ENCODE data around the gene GYS2. TPM values are rescaled to one million over a fixed set of nuclear protein-coding genes. Genes with fewer than 3 reads are reported as not detected.

The GYS2 gene
- total RNA-seq, 5 donors from 2014 or later (not counting 1 experiment from before 2014, with no cell fraction given) = 0.23 to 0.40 (median 0.28) TPM; not detected in 2

- CTCF ChIA-PET = no interaction called here
- Mint-ChIP-seq H3K27ac (no peak overlapping the region), H3K4me3 (no peak overlapping the region), H3K36me3 (no peaks in the 10 kb centered on the region), H3K4me1 (no peaks in the 10 kb centered on the region), H3K9me3 (no peaks in the 10 kb centered on the region), H3K27me3 (peaks cover 0 to 4% of the 10 kb centered on the region in 2 donors)
- ATAC-seq (replicated peaks in 1 of 4) (no peak), DNase-seq (no peak)
- Histone ChIP-seq H3K4me1 (ENCODE audit: control insufficient read depth in 1 of 2, extremely low read depth in 1 of 2, insufficient read depth in 2 of 2, low read length in 2 of 2) (no peaks in the 10 kb centered on the region), H3K36me3 (ENCODE audit: control insufficient read depth in 2 of 2, extremely low read depth in 1 of 2, insufficient read depth in 1 of 2, low read length in 1 of 2) (no peaks in the 10 kb centered on the region), H3K27ac (ENCODE audit: low read length) (no peak overlapping the region), H3K4me3 (ENCODE audit: control insufficient read depth in 1 of 2, extremely low read depth in 1 of 2, low read length in 1 of 2) (no peak overlapping the region), H3K27me3 (replicated peaks in 1 of 2; ENCODE audit: control insufficient read depth in 2 of 2, extremely low read depth in 1 of 2, insufficient read depth in 2 of 2, low read length in 1 of 2) (no peaks in the 10 kb centered on the region), H3K9me3 (no peaks in the 10 kb centered on the region)
- WGBS (ENCODE audit: insufficient coverage) = no CpG with 5 or more reads among the region's 2 CpGs
- POLR2A ChIA-PET = no interaction called here
Measured at GRCh38 chr12:21545557-21545956, 59.1 kb downstream of the GYS2 start.

- Mint-ChIP-seq H3K4me1 (no peaks in the 10 kb centered on the region), H3K27ac (no peak overlapping the region), H3K4me3 (no peak overlapping the region), H3K9me3 (no peaks in the 10 kb centered on the region), H3K27me3 (peaks cover 0 to 4% of the 10 kb centered on the region in 2 donors), H3K36me3 (no peaks in the 10 kb centered on the region)
- no peaks in the 10 kb centered on the region for H3K36me3 ChIP-seq (ENCODE audit: control insufficient read depth in 2 of 2, extremely low read depth in 1 of 2, insufficient read depth in 1 of 2, low read length in 1 of 2)
- CTCF ChIA-PET = no interaction called here
- H3K4me3 ChIP-seq (ENCODE audit: control insufficient read depth in 1 of 2, extremely low read depth in 1 of 2, low read length in 1 of 2) = no peak overlapping the region
- DNase-seq (no peak), ATAC-seq (replicated peaks in 1 of 4) (no peak)
- H3K27me3 ChIP-seq (replicated peaks in 1 of 2; ENCODE audit: control insufficient read depth in 2 of 2, extremely low read depth in 1 of 2, insufficient read depth in 2 of 2, low read length in 1 of 2) = no peaks in the 10 kb centered on the region
- no peak overlapping the region for H3K27ac ChIP-seq (ENCODE audit: low read length)
- POLR2A ChIA-PET = no interaction called here
- H3K4me1 ChIP-seq (ENCODE audit: control insufficient read depth in 1 of 2, extremely low read depth in 1 of 2, insufficient read depth in 2 of 2, low read length in 2 of 2) = no peaks in the 10 kb centered on the region
- no peaks in the 10 kb centered on the region for H3K9me3 ChIP-seq
Measured at GRCh38 chr12:21543151-21543550, 61.5 kb downstream of the GYS2 start.

GRCh38 chr12:21542403-21542802 is 62.2 kb downstream of the GYS2 start:
- Histone ChIP-seq H3K4me3 (ENCODE audit: control insufficient read depth in 1 of 2, extremely low read depth in 1 of 2, low read length in 1 of 2) (no peak overlapping the region), H3K36me3 (ENCODE audit: control insufficient read depth in 2 of 2, extremely low read depth in 1 of 2, insufficient read depth in 1 of 2, low read length in 1 of 2) (no peaks in the 10 kb centered on the region), H3K27me3 (replicated peaks in 1 of 2; ENCODE audit: control insufficient read depth in 2 of 2, extremely low read depth in 1 of 2, insufficient read depth in 2 of 2, low read length in 1 of 2) (no peaks in the 10 kb centered on the region), H3K27ac (ENCODE audit: low read length) (no peak overlapping the region), H3K4me1 (ENCODE audit: control insufficient read depth in 1 of 2, extremely low read depth in 1 of 2, insufficient read depth in 2 of 2, low read length in 2 of 2) (no peaks in the 10 kb centered on the region), H3K9me3 (no peaks in the 10 kb centered on the region)
- POLR2A ChIA-PET = no interaction called here
- Mint-ChIP-seq H3K27me3 (peaks cover 0 to 4% of the 10 kb centered on the region in 2 donors), H3K4me1 (no peaks in the 10 kb centered on the region), H3K4me3 (no peak overlapping the region), H3K27ac (no peak overlapping the region), H3K36me3 (no peaks in the 10 kb centered on the region), H3K9me3 (no peaks in the 10 kb centered on the region)
- WGBS (ENCODE audit: insufficient coverage) = 46% methylated on average over 4 of the region's 5 CpGs
- no peak for DNase-seq
- no peak for ATAC-seq (replicated peaks in 1 of 4)
- CTCF ChIA-PET = no interaction called here

GRCh38 chr12:21541773-21542172 is 62.9 kb downstream of the GYS2 start:
- no peak for ATAC-seq (replicated peaks in 1 of 4)
- H3K27ac Mint-ChIP-seq = no peak overlapping the region
- no peak overlapping the region for H3K4me3 Mint-ChIP-seq
- H3K4me1 Mint-ChIP-seq = no peaks in the 10 kb centered on the region
- Histone ChIP-seq H3K4me3 (ENCODE audit: control insufficient read depth in 1 of 2, extremely low read depth in 1 of 2, low read length in 1 of 2) (no peak overlapping the region), H3K36me3 (ENCODE audit: control insufficient read depth in 2 of 2, extremely low read depth in 1 of 2, insufficient read depth in 1 of 2, low read length in 1 of 2) (no peaks in the 10 kb centered on the region), H3K27ac (ENCODE audit: low read length) (no peak overlapping the region), H3K9me3 (no peaks in the 10 kb centered on the region), H3K4me1 (ENCODE audit: control insufficient read depth in 1 of 2, extremely low read depth in 1 of 2, insufficient read depth in 2 of 2, low read length in 2 of 2) (no peaks in the 10 kb centered on the region), H3K27me3 (replicated peaks in 1 of 2; ENCODE audit: control insufficient read depth in 2 of 2, extremely low read depth in 1 of 2, insufficient read depth in 2 of 2, low read length in 1 of 2) (no peaks in the 10 kb centered on the region)
- H3K36me3 Mint-ChIP-seq = no peaks in the 10 kb centered on the region
- DNase-seq = no peak
- ChIA-PET POLR2A (no interaction called here), CTCF (no interaction called here)
- H3K27me3 Mint-ChIP-seq = peaks cover 0 to 4% of the 10 kb centered on the region in 2 donors
- WGBS (ENCODE audit: insufficient coverage) = 90% methylated on average over 2 of the region's 6 CpGs
- H3K9me3 Mint-ChIP-seq = no peaks in the 10 kb centered on the region

GRCh38 chr12:21539797-21540196 is 64.8 kb downstream of the GYS2 start:
- no peaks in the 10 kb centered on the region for H3K36me3 ChIP-seq (ENCODE audit: control insufficient read depth in 2 of 2, extremely low read depth in 1 of 2, insufficient read depth in 1 of 2, low read length in 1 of 2)
- CTCF ChIA-PET = no interaction called here
- Mint-ChIP-seq H3K27me3 (peaks cover 2 to 4% of the 10 kb centered on the region in 2 donors), H3K4me1 (no peaks in the 10 kb centered on the region), H3K36me3 (no peaks in the 10 kb centered on the region), H3K27ac (no peak overlapping the region), H3K4me3 (no peak overlapping the region), H3K9me3 (no peaks in the 10 kb centered on the region)
- DNase-seq (no peak), ATAC-seq (replicated peaks in 1 of 4) (no peak)
- H3K27ac ChIP-seq (ENCODE audit: low read length) = no peak overlapping the region
- no peak overlapping the region for H3K4me3 ChIP-seq (ENCODE audit: control insufficient read depth in 1 of 2, extremely low read depth in 1 of 2, low read length in 1 of 2)
- H3K4me1 ChIP-seq (ENCODE audit: control insufficient read depth in 1 of 2, extremely low read depth in 1 of 2, insufficient read depth in 2 of 2, low read length in 2 of 2) = no peaks in the 10 kb centered on the region
- H3K9me3 ChIP-seq = no peaks in the 10 kb centered on the region
- no peaks in the 10 kb centered on the region for H3K27me3 ChIP-seq (replicated peaks in 1 of 2; ENCODE audit: control insufficient read depth in 2 of 2, extremely low read depth in 1 of 2, insufficient read depth in 2 of 2, low read length in 1 of 2)
- POLR2A ChIA-PET = no interaction called here

- no peaks in the 10 kb centered on the region for H3K4me1 Mint-ChIP-seq
- DNase-seq = no peak
- H3K36me3 ChIP-seq (ENCODE audit: control insufficient read depth in 2 of 2, extremely low read depth in 1 of 2, insufficient read depth in 1 of 2, low read length in 1 of 2) = no peaks in the 10 kb centered on the region
- ATAC-seq (replicated peaks in 1 of 4) = no peak
- H3K27ac ChIP-seq (ENCODE audit: low read length) = no peak overlapping the region
- no peaks in the 10 kb centered on the region for H3K36me3 Mint-ChIP-seq
- H3K4me3 Mint-ChIP-seq = no peak overlapping the region
- ChIA-PET POLR2A (no interaction called here), CTCF (no interaction called here)
- WGBS (ENCODE audit: insufficient coverage) = 100% methylated on average over 1 of the region's 5 CpGs
- H3K4me3 ChIP-seq (ENCODE audit: control insufficient read depth in 1 of 2, extremely low read depth in 1 of 2, low read length in 1 of 2) = no peak overlapping the region
- no peaks in the 10 kb centered on the region for H3K9me3 Mint-ChIP-seq
- H3K27me3 Mint-ChIP-seq = peaks cover under 1 to 5% of the 10 kb centered on the region in 2 donors
- H3K27me3 ChIP-seq (replicated peaks in 1 of 2; ENCODE audit: control insufficient read depth in 2 of 2, extremely low read depth in 1 of 2, insufficient read depth in 2 of 2, low read length in 1 of 2) = no peaks in the 10 kb centered on the region
- no peak overlapping the region for H3K27ac Mint-ChIP-seq
- H3K4me1 ChIP-seq (ENCODE audit: control insufficient read depth in 1 of 2, extremely low read depth in 1 of 2, insufficient read depth in 2 of 2, low read length in 2 of 2) = no peaks in the 10 kb centered on the region
- H3K9me3 ChIP-seq = no peaks in the 10 kb centered on the region
Measured at GRCh38 chr12:21538061-21538653, 66.5 kb downstream of the GYS2 start.

GRCh38 chr12:21529456-21529855 is 75.2 kb downstream of the GYS2 start:
- ChIA-PET CTCF (interaction anchor here in 1 of 2 donors (0.5 kb wide), 1 partner anchor 975 kb away, joined by 3 read pairs; no protein-coding TSS in a partner anchor), POLR2A (interaction anchor here in 1 of 2 donors (0.6 kb wide), 1 partner anchor 987 kb away, joined by 3 read pairs; no protein-coding TSS in a partner anchor)
- no peak overlapping the region for H3K27ac Mint-ChIP-seq
- Histone ChIP-seq H3K36me3 (ENCODE audit: control insufficient read depth in 2 of 2, extremely low read depth in 1 of 2, insufficient read depth in 1 of 2, low read length in 1 of 2) (no peaks in the 10 kb centered on the region), H3K4me1 (ENCODE audit: control insufficient read depth in 1 of 2, extremely low read depth in 1 of 2, insufficient read depth in 2 of 2, low read length in 2 of 2) (peaks cover 0 to 9% of the 10 kb centered on the region in 2 experiments), H3K27ac (ENCODE audit: low read length) (no peak overlapping the region), H3K27me3 (replicated peaks in 1 of 2; ENCODE audit: control insufficient read depth in 2 of 2, extremely low read depth in 1 of 2, insufficient read depth in 2 of 2, low read length in 1 of 2) (peaks cover 10 to 21% of the 10 kb centered on the region in 2 experiments), H3K9me3 (no peaks in the 10 kb centered on the region), H3K4me3 (ENCODE audit: control insufficient read depth in 1 of 2, extremely low read depth in 1 of 2, low read length in 1 of 2) (no peak overlapping the region)
- ATAC-seq (replicated peaks in 1 of 4) (no peak), DNase-seq (no peak)
- H3K27me3 Mint-ChIP-seq = peaks cover 34% of the 10 kb centered on the region in 2 donors
- peaks cover 2% of the 10 kb centered on the region for H3K36me3 Mint-ChIP-seq
- H3K9me3 Mint-ChIP-seq = peaks cover 1% of the 10 kb centered on the region in 3 donors
- no peak overlapping the region for H3K4me3 Mint-ChIP-seq
- H3K4me1 Mint-ChIP-seq = peaks cover 0 to 9% (median 9%) of the 10 kb centered on the region in 3 donors
- WGBS (ENCODE audit: insufficient coverage) = 95% methylated on average over 2 of the region's 2 CpGs
